HG03354 (cell line): ENCODE data around the gene HES4.
A peak's percentile ranks its signal among the peaks of the same experiment; 100 is the strongest.

Experiments used
- ATAC-seq: cut with Tn5 transposase; IDR thresholded peaks from one replicate; pipeline ENCODE4 v1.9.1; 2021; ENCODE audit warnings: mild to moderate bottlenecking; ENCODE audit not compliant: unreplicated experiment, poor library complexity, severe bottlenecking

The HES4 gene

DNA sequence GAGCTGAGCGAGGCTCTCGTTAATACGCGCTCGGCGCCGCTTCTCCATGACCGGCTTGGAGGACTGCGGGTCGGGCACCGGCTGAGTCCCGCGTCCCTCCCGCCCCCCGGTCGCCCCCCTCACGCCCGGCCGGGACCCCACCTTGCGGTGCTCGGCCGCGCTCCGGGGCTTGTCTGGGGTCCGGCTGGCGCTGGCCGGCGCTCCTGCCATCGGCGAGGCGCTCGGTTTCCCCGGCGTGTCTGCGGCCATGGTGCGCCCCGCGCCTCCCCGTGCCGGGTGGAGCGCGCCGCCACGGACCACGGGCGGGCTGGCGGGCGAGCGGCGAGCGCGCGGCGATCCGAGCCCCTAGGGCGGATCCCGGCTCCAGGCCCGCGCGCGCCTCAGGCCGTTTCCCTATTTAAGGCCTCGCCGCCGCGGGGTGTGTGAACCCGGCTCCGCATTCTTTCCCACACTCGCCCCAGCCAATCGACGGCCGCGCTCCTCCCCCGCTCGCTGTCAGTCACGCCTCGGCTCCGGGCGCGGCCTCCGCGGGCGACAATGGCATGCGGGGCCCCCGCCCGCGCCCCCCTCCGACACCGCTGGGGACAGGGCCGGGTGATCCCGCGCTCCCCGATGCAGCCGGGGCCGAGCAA is at the start of gene HES4:
Gene HES4, minus strand, starts transcription at position 373 of the 632 bp plus-strand sequence. Its CDS starts 124 bp downstream, at position 249.
- ATAC-seq = peak; percentile 45

GRCh38 chr1:1048765-1049164 is 48.9 kb upstream of the HES4 start:
- no peak for ATAC-seq

DNA sequence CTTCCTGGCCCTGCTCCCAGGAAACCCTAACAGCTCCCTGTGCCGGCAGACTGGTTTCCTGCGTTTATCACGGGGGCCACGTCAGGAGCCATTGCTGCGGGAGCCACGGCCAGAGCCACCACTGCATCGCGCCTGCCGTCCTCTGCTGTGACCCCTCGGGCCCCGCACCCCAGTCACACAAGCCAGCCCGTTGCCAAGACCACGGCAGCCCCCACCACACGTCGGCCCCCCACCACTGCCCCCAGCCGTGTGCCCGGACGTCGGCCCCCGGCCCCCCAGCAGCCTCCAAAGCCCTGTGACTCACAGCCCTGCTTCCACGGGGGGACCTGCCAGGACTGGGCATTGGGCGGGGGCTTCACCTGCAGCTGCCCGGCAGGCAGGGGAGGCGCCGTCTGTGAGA is 48.1 kb upstream of the HES4 start:
- no peak for ATAC-seq

DNA sequence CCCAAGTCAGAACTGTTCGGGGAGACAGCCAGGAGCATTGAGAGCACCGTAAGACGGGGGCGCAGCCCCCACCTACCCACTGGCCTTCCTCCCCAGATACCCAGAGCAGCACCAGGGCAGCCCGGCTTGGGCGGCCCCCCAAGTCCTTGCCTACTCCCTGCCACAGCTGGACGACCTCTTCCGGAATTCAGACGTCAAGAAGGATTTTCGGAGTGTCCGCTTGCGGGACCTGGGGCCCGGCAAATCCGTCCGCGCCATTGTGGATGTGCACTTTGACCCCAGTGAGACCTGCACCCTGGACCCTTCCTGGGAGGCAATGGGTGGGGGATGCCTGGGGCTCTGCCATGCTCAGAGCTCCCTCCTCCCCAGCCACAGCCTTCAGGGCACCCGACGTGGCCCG is 47.5 kb upstream of the HES4 start:
- no peak for ATAC-seq

DNA sequence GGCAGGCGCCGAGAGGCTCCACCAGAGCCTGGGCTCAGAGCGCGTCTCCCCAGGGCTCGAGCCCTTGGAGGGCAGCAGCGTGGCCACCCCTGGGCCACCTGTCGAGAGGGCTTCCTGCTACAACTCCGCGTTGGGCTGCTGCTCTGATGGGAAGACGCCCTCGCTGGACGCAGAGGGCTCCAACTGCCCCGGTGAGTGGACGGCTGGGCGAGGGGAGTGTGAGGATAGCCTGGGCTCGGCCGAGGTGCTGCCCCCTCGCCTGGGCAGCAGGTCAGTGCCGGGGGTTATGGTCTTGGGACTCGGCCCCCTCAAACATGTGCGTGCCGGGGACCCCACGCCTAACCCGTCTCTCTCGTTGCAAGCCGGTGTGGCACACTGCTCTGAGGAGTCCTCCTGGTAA is 46.9 kb upstream of the HES4 start:
- no peak for ATAC-seq

DNA sequence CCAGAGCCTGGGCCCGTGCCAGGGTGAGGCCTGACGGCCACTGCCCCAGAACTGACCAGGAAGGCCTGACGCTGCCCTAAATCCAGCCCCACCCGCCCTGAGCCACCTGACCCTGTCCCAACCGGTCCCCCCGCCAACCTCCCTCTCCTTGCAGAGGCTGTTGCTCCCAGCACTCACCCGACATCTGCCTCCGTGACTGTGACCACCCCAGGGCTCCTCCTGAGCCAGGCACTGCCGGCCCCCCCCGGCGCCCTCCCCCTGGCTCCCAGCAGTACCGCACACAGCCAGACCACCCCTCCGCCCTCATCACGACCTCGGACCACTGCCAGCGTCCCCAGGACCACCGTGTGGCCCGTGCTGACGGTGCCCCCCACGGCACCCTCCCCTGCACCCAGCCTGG is 46.3 kb upstream of the HES4 start:
- ATAC-seq = no peak

- no peak for ATAC-seq
Observed at GRCh38 chr1:1045129-1045528, 45.2 kb upstream of the HES4 start.

DNA sequence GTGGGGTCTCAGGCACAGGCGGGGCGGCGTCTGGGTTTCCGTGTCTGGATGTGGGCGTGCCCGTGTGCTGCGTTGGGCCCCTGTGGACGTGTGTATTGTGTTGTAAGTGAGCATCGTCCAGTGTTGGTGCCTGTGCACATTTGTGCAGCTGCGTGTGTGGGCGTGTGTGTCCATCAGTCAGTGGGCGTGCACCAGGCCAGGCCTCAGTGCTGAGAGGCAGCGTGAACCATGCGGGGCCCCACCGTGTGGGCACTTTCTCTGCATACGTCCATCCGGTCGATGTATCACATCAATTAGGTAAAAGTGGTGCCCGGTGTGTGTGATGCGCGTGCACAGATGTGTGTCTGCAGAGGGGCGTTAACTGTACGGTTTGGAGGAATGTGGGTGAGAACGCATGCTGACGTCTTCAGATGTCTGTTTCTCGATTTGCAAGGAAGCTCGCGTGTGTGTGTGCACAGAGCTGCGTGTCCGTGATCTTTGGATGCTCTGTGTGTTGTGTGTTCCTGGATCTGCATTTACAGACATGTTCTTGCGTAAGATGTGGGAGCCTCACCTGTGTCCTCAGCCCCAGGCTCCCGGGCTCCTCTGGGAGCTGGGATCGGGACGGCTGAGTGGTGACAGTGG is 44.7 kb upstream of the HES4 start:
- ATAC-seq = no peak

DNA sequence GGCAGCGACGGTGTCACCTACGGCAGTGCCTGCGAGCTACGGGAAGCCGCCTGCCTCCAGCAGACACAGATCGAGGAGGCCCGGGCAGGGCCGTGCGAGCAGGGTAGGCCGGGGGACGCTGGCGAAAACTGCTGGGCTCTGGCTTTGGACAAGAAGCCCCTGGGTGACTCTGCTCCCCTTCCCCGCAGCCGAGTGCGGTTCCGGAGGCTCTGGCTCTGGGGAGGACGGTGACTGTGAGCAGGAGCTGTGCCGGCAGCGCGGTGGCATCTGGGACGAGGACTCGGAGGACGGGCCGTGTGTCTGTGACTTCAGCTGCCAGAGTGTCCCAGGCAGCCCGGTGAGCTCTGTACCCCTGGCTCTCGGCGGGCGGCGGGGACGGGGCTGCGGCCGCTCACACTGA is 44.0 kb upstream of the HES4 start:
- no peak for ATAC-seq

DNA sequence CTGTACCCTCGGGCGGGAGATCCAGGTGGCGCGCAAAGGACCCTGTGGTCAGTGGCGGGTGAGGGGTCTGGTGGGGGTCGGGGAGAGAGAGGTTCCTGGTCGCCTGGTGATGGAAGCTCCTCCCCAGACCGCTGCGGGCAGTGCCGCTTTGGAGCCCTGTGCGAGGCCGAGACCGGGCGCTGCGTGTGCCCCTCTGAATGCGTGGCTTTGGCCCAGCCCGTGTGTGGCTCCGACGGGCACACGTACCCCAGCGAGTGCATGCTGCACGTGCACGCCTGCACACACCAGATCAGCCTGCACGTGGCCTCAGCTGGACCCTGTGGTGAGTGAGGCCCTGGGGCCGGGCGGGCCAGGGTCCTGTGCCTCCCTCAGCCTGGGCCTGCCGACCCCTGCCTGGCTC is 43.5 kb upstream of the HES4 start:
- no peak for ATAC-seq

DNA sequence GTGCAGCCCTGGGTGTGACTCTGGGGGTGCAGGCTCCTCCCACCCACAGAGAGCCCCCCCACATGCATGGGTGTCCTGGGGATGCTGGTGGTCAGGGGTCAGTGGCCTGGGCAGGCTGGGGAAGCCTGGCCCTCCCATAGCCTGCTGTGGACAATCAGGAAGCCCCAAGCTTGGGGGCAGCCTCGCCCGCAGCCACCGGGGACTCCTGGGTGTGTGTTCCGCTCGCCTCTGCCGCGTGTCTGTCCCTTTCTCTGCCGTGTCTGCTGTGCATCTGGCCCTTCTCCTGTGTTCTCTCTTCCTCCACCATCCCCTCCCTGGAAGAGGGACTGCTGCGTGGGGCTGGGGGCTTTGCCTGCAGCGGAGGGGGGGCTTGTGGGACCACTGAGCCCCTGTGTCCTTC is 42.9 kb upstream of the HES4 start:
- ATAC-seq = no peak

- no peak for ATAC-seq
Observed at GRCh38 chr1:1041873-1042272, 42.0 kb upstream of the HES4 start.

- ATAC-seq = no peak
Observed at GRCh38 chr1:1041092-1041523, 41.2 kb upstream of the HES4 start.

DNA sequence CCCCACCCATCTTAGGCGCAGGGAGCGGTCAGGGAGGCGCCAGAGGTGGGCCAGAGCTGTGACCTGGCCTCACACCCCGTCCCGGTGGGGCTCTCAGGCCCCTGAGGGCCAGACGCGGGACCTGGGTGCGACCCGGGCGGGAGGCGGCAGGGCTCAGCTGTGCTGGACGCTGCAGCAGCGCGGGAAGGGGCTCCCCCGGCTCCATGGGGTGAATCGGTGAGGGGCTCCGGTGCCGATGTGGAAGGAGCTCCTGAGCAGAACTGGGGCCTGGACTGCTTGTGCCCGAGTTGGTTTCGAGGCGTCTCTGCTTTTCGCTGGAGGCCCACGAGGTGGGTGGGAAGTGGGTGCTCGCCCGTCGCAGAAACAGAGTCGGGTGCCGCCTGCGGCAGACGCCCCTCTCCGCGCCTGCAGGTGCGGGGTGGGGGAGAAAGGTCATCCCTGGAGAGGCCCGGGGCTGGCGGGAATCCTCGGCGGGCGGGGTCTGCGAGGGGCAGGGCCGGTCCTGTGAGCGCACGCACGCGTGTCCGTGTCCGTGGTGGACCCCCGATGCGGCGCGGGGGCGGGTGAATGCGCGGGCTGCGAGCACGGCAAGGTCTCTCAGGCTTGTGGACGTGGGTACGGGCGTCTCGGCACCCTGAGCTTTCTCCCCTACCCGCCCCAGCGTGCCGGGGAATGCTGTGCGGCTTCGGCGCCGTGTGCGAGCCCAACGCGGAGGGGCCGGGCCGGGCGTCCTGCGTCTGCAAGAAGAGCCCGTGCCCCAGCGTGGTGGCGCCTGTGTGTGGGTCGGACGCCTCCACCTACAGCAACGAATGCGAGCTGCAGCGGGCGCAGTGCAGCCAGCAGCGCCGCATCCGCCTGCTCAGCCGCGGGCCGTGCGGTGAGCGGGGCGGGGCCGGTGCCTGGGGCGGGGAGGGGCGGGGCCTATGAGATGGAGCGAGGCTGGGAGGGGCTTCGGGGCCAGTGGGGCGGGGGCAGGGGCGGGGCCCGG is 40.4 kb upstream of the HES4 start:
- peak; percentile 63 for ATAC-seq

DNA sequence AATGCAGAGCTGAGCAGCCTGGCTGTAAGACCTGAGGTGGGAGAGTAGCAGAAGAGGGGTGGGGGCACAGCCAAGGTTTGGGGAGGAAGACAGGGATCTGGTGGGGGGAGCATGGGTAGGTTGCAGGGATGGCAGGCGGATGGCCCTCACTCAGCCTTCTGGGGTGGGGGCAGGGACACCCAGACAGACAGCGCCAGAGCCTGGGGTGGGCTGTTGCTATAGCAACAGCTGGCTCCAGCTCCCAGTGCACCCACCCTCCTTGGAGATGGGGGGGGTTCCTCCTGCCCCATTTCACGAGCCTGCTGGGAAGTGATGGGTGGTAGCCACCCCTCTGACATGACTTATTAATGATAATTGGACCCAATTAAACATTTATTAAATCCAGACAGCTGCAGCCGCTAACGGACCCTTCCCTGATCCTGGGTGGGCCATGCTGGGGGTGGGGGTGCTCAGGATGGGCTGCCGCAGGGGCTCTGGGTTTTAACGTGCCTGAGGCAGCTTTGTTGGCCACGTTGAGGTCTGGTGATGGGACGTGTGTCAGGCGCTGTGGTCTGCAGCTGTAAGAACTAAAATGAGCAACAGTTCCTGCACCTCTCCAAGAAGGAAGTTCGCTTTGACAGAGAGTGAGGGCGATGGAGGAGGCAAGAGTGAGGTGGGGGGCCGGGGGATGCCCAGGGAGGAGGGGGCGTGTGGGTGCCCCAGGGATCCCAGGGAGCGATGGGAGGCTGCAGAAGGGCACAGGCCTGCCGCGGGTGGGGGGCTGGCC is 39.4 kb upstream of the HES4 start:
- no peak for ATAC-seq

DNA sequence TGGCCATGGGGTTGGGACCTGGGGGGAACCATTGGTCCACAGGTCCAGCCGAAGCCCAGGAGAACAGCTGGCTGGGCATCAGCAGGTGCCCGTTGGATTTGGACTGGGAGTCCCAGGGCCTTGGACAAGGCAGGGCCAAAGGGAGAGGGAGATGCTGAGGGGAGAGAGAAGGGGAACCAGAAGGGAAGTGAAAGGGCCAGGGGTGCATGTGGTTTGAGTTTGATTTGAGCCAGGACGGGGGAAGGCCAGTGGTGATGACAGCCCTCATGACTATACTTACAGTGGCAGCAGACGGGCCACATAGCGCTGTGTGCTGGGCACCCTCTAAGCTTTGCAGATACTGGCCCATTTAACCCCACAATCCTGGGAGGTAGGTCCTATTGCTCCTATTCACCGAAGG is 38.8 kb upstream of the HES4 start:
- peak; percentile 34 for ATAC-seq

- ATAC-seq = no peak
Observed at GRCh38 chr1:1037366-1038327, 37.8 kb upstream of the HES4 start.

- ATAC-seq = no peak
Observed at GRCh38 chr1:1035291-1035943, 35.5 kb upstream of the HES4 start.
